GM18951 (cell line): ENCODE results near the gene ADAMTS17.

Experiments used
- POLR2A ChIP-seq: IDR thresholded peaks from 4 replicates; pipeline ENCODE4 v1.6.1; 2011; ENCODE audit warnings: mild to moderate bottlenecking; ENCODE audit not compliant: insufficient read length, insufficient read depth; ENCODE audit errors: extremely low read depth
- in situ Hi-C: fragments of 300-500 bp; cut with MboI; formaldehyde crosslinking; loops from one replicate; pipeline ENCODE4 v1.12.0; 2022; ENCODE audit warnings: low sequenced_read_pairs, mixed read lengths, inconsistent platforms; ENCODE audit not compliant: unreplicated experiment

ADAMTS17 gene

DNA sequence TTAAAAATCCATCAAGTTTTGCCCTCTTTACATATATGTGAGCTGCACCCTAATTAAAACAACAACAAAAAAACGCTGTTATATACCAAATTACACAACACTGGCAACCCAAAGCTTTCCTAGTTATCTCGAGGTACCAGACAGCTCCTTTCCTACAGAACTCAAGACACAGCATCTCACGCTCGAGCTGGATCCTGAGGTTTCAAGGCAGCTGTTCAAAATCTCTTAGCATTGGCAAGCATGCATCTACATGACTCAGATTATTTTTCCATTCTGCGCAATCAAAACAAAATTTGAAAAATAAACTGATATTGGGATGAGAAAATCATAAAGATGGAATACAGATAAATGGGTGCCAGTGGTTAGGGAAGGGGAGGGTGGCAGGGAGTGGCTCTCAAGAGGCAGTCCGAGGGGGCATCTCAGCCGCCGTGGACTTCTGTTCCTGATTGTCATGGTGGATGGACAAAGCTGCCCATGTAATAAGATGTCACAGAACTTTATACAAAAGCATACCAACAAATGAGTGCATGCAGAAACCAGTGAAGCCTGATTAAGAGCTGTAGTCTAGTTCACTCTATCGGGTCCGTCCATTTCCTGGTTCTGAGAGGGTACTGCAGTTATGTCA, 91.5 kb downstream of the ADAMTS17 start:
- in situ Hi-C loops, result no loop called here
- no peak for TF ChIP-seq POLR2A

DNA sequence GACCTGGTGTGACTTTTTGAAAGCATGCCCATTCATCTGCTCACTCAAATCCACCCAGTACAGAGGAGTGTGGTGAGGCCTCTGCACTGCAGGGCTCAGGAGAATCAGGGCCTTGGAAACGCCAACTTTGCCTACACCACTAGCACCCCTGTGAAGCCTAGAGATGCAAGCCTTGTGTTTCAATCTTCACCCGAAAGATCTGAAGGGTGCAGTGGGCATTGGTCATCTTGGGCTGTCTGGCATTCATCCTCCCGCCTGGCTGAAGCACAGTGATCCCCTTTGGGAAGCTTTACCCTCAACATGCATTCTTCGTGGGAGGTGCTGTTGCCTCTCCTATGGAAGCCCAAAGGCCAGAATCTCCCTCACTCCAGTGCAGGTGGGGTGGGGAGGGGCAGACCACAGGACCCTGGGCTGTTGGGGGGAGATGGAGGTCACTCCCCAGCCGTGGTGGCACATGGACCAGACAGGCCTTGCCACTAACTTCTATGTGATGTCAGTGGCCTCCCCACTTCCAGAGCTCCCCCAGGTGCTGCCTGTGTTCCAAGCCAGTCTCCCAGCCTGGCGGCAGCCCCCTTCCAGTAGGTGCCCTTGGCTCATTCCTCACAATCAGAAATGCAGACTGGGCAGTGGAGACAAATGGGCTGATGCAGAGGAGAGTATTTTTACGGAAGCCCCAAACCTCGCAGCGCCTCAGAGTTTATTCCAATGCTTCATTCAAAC, 92.5 kb downstream of the ADAMTS17 start:
- in situ Hi-C loops, result no loop called here
- no peak for TF ChIP-seq POLR2A

- in situ Hi-C loops, result no loop called here
- no peak for TF ChIP-seq POLR2A
Measured at GRCh38 chr15:100248236-100248635, 93.5 kb downstream of the ADAMTS17 start.

DNA sequence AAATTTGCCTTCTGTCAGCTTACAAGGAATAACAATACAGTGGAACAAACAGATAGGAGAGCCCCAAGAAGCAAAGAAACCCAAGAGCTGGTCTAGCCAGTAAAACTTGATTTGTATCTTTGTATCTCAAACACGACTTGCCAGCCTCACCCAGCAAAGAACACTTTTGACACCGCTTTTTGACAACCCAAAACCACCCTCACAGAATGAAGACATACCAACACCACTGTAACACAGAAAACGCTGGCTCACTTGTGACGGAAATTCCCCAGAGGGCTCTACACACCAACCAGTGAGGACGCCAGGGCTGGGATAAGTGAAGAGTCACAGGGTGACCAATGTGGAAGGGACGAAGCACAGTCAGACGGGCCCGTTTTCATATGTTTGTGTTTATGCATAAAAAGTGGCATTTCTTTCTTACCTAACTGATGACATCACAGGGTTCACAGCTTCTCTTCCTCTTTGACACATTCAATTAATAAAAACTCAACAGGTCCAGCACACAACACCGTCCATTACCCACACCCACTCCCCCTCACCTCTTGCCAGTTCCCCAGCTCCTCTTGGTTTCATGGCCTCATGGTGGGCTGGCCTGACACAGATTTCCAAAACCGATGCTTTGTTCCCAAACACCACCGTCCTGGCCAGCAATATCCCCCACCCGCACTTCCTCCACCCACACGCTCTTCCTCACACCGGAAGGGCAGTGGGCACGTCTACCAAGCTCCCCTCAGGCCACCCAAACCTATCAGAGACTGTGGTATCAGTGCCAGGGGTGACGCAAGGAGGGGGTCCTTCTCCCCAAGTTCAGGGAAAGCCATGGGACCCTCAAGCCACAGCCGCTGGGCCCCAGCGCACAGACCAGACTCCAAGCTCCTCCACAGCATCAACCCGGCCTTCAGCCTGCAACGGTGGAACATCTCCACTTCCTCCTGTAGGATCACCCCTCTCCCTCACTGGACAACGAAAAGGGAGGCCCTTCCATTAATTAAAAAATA, 94.2 kb downstream of the ADAMTS17 start:
- in situ Hi-C loops, result no loop called here
- TF ChIP-seq POLR2A, result no peak

- in situ Hi-C loops, result no loop called here
Measured at GRCh38 chr15:100245855-100246254, 95.9 kb downstream of the ADAMTS17 start.

GRCh38 chr15:100245487-100245820, 96.3 kb downstream of the ADAMTS17 start:
- TF ChIP-seq POLR2A, result no peak
- in situ Hi-C loops, result no loop called here

More at GRCh38 chr15:100245855-100246254, 95.9 kb downstream of the ADAMTS17 start:
- TF ChIP-seq POLR2A, result no peak

DNA sequence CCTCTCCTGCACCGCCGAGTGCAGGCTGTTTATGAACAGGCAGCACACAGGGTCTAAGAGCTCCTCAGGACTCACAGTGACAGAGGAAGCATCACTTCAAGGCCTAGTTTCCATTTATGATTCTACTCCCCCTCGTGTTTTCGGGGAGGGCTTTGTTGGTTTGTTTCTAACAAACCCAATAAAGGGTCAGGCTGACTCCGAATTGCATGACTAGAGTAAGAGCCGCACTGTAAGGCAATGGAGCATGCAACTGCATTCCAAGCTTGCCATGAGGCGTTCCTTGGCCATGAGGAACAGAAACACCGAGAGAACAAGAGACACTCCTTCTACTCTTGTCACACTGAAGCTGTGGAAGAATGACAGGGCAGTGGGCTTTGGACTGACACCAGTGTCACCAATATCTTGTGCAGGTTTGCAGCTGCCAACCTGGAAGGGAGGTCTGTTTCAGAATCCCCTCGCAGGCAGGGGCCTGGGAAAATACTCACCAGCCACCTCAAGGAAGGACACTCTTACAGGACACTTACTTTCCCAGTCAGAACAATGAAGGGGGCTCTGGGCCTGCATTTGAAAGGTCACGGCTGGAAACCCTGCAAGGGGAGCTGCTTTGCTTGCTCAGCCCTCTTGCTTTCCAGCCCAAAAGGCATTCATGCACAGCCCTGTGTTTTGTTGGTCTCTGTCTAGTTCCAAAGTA, 96.8 kb downstream of the ADAMTS17 start:
- in situ Hi-C loops, result no loop called here
- no peak for TF ChIP-seq POLR2A

- in situ Hi-C loops, result no loop called here
Measured at GRCh38 chr15:100242989-100243388, 98.8 kb downstream of the ADAMTS17 start.

GRCh38 chr15:100241572-100242482, 99.9 kb downstream of the ADAMTS17 start:
- in situ Hi-C loops, result no loop called here
- TF ChIP-seq POLR2A, result no peak

More at GRCh38 chr15:100242989-100243388, 98.8 kb downstream of the ADAMTS17 start:
- no peak for TF ChIP-seq POLR2A

- in situ Hi-C loops, result no loop called here
- TF ChIP-seq POLR2A, result no peak
Measured at GRCh38 chr15:100236981-100237720, 104.6 kb downstream of the ADAMTS17 start.

- TF ChIP-seq POLR2A, result no peak
- in situ Hi-C loops, result no loop called here
Measured at GRCh38 chr15:100235030-100235617, 106.7 kb downstream of the ADAMTS17 start.
